Measurements from ENCODE around the gene RIC8A. TPM values are rescaled to one million over a fixed set of nuclear protein-coding genes. Genes with fewer than 3 reads are reported as not detected.
A peak's percentile ranks its signal among the peaks of the same experiment; 100 is the strongest.

The RIC8A gene
- total RNA-seq, 2 donors from 2014 or later: 77.1 to 92.6 TPM

DNA sequence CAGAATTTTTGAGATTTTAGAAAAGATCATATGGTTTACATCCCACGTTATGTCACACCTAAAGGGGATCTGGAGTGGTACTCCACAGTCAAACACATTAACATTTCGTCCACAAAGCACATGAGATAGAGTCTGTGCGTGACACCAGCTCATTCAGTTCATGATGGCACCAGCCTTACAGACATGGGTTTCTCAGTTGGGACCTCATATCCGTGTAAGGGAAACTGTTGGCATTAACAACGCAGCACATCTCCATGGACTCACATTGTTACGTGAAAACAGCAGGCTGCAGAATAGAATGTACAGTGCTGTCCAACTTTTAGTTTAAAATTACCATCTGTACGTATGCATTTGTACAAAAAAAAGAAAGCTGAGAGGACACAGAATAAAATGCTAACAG is 14.0 kb downstream of the RIC8A start:
- H3K9me3 Mint-ChIP-seq: no peaks in the 10 kb centered on the region
- Histone ChIP-seq H3K9me3 (ENCODE audit: control insufficient read depth, low read length) (no peaks in the 10 kb centered on the region), H3K27ac (ENCODE audit: low read depth, low read length) (no peak overlapping the region), H3K36me3 (ENCODE audit: control insufficient read depth, insufficient read depth, low read length) (peaks cover 3% of the 10 kb centered on the region), H3K4me1 (ENCODE audit: control insufficient read depth, insufficient read depth, low read length) (peaks cover 3% of the 10 kb centered on the region), H3K27me3 (ENCODE audit: control insufficient read depth, insufficient read depth, low read length, poor library complexity, severe bottlenecking) (no peaks in the 10 kb centered on the region), H3K4me3 (ENCODE audit: low read length) (no peak overlapping the region), H3K9ac (ENCODE audit: extremely low read depth, low read length, poor library complexity, severe bottlenecking) (no peak overlapping the region)
- no peaks in the 10 kb centered on the region for H3K4me1 Mint-ChIP-seq
- peaks cover 17% of the 10 kb centered on the region for H3K36me3 Mint-ChIP-seq (ENCODE audit: low read depth)
- DNase-seq: peak; percentile 6
- 93 to 97% methylated on average over 7 of the region's 7 CpGs for WGBS, 2 experiments (ENCODE audit: insufficient coverage in 1 of 2, insufficient read length in 1 of 2)
- no peaks in the 10 kb centered on the region for H3K27me3 Mint-ChIP-seq (ENCODE audit: insufficient read depth)
- no peak for TF ChIP-seq CTCF (conservative IDR thresholded peaks at IDR 0.05)
- no peak overlapping the region for H3K27ac Mint-ChIP-seq
- H3K4me3 Mint-ChIP-seq: no peak overlapping the region

DNA sequence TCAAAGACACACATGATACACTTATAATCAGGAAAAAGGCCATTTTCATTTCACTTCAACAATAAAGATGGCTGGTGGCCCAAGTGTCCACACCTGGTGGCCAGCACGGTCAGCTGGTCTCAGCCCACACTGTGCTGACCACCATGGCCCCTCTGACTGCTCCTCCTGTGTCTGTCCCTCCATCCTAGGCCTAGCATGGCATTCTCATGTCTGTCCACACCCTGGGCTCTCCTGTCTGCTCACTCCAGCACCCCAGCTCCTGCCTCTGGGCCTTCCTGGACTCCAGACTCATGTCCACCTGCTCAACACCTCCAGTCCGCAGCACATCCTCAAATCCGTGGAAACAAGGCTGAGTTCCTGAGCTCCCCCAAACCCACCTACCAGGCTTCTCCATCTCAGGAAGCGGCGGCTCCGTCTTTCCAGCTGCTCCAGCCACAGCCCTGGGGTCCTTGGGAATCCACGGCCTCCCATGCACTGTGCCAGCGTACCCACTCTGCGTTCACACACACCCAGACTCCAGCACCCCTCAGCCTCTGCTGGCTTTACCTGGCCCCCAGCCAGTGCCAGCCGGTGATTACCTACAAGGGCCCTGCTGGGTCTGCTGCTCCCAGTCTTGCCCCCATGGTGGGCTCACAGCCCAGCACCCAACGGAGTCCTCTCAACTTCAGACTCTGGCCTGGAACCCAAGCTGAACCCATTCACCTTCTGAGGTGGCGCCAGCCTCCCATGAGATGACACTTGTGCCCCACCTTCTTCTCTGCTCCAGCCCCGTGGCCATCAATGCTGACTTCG is 14.7 kb downstream of the RIC8A start:
- H3K36me3 Mint-ChIP-seq (ENCODE audit: low read depth): peaks cover 17% of the 10 kb centered on the region
- Histone ChIP-seq H3K4me1 (ENCODE audit: control insufficient read depth, insufficient read depth, low read length) (peaks cover 3% of the 10 kb centered on the region), H3K36me3 (ENCODE audit: control insufficient read depth, insufficient read depth, low read length) (peaks cover 3% of the 10 kb centered on the region), H3K27ac (ENCODE audit: low read depth, low read length) (no peak overlapping the region), H3K9ac (ENCODE audit: extremely low read depth, low read length, poor library complexity, severe bottlenecking) (no peak overlapping the region), H3K27me3 (ENCODE audit: control insufficient read depth, insufficient read depth, low read length, poor library complexity, severe bottlenecking) (no peaks in the 10 kb centered on the region), H3K4me3 (ENCODE audit: low read length) (no peak overlapping the region), H3K9me3 (ENCODE audit: control insufficient read depth, low read length) (no peaks in the 10 kb centered on the region)
- H3K27ac Mint-ChIP-seq: no peak overlapping the region
- no peak overlapping the region for H3K4me3 Mint-ChIP-seq
- peak; percentile 31 for DNase-seq
- H3K9me3 Mint-ChIP-seq: no peaks in the 10 kb centered on the region
- H3K4me1 Mint-ChIP-seq: no peaks in the 10 kb centered on the region
- no peak for TF ChIP-seq CTCF (conservative IDR thresholded peaks at IDR 0.05)
- WGBS, 2 experiments (ENCODE audit: insufficient coverage in 1 of 2, insufficient read length in 1 of 2): 92 to 99% methylated on average over 10 to 14 of the region's 14 CpGs
- H3K27me3 Mint-ChIP-seq (ENCODE audit: insufficient read depth): no peaks in the 10 kb centered on the region

GRCh38 chr11:223026-223789 is 15.7 kb downstream of the RIC8A start:
- WGBS, 2 experiments (ENCODE audit: insufficient coverage in 1 of 2, insufficient read length in 1 of 2): 89 to 93% methylated on average over 9 to 16 of the region's 16 CpGs
- Histone ChIP-seq H3K4me3 (ENCODE audit: low read length) (no peak overlapping the region), H3K27me3 (ENCODE audit: control insufficient read depth, insufficient read depth, low read length, poor library complexity, severe bottlenecking) (no peaks in the 10 kb centered on the region)

More at GRCh38 chr11:223026-223789, 15.7 kb downstream of the RIC8A start:
- peaks cover 3% of the 10 kb centered on the region for H3K4me1 ChIP-seq (ENCODE audit: control insufficient read depth, insufficient read depth, low read length)
- no peak for TF ChIP-seq CTCF (conservative IDR thresholded peaks at IDR 0.05)
- peaks cover 3% of the 10 kb centered on the region for H3K36me3 ChIP-seq (ENCODE audit: control insufficient read depth, insufficient read depth, low read length)
- no peaks in the 10 kb centered on the region for H3K9me3 ChIP-seq (ENCODE audit: control insufficient read depth, low read length)
- peak; percentile 36 for DNase-seq
- H3K27ac ChIP-seq (ENCODE audit: low read depth, low read length): no peak overlapping the region
- Mint-ChIP-seq H3K4me1 (no peaks in the 10 kb centered on the region), H3K36me3 (ENCODE audit: low read depth) (peaks cover 17% of the 10 kb centered on the region), H3K27me3 (ENCODE audit: insufficient read depth) (no peaks in the 10 kb centered on the region), H3K27ac (no peak overlapping the region), H3K9me3 (no peaks in the 10 kb centered on the region), H3K4me3 (no peak overlapping the region)
- no peak overlapping the region for H3K9ac ChIP-seq (ENCODE audit: extremely low read depth, low read length, poor library complexity, severe bottlenecking)
